Anterior cingulate cortex (tissue), 58 donors: ENCODE measurements around the gene ATP5F1E.

ENCODE experiments used
- DNase-seq, 58 donors: peaks; one replicate each; lab custom pipeline; 2025; lab: John Stamatoyannopoulos, UW

ATP5F1E gene

DNA sequence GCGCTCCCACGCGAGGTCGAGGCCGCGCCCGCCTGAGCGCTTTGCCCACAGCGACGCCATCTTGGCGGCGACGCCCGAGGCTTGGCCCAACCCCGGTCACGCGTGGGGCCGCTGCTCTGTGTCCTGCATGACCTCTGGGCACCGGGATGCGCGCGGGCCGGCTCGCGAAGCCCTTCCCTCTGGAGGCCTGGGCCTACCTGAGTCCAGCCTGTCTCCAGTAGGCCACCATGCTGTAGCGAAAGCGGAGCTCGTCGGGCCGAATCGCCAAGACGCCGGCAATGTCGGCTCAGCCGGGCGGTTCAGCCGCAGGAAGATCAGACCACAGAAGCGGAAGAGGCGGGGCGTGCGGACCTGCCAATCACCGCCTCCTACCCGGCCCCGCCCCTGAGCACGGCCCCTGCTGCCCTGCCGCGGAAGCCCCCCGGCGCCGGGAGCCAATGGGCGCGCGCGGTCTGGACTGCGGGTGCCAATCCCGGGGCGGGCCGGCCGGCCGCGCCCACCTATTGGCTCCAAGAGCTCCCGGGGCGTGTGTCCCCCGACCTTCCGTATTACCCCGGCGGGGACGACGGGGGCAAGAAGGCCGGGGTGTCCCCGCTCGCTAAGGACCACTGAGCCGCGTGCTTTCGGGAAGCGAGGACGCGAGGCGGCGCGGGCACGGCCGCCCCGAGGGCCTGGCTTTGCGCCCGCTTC lies at the start of gene ATP5F1E:
Gene ATP5F1E, minus strand, starts transcription at position 313 of the 690 bp plus-strand sequence. Its CDS starts 84 bp downstream, at position 229.
- peak; percentile 64 to 98 (median 94) for DNase-seq

GRCh38 chr20:59081036-59081435 lies 48.9 kb upstream of the ATP5F1E start:
- DNase-seq: no peak

DNA sequence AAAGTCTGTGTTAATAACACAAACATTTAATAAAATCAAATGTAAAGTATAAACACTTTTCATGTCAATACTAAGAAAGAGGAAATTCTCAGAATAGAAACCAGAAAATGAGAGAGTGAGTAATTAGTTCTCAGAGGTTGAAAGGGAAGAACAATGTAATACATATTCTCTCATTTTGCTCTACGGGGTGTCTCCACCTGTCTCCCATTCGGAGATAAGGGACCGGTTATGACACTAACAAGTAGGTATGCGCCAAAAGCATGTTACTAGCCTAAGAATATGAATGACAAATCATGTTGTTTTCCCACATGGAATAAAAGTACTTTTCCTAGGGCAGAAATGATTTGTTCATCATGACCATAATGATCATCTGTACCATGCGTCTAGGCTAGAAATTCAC lies 46.1 kb upstream of the ATP5F1E start:
- no peak for DNase-seq

DNA sequence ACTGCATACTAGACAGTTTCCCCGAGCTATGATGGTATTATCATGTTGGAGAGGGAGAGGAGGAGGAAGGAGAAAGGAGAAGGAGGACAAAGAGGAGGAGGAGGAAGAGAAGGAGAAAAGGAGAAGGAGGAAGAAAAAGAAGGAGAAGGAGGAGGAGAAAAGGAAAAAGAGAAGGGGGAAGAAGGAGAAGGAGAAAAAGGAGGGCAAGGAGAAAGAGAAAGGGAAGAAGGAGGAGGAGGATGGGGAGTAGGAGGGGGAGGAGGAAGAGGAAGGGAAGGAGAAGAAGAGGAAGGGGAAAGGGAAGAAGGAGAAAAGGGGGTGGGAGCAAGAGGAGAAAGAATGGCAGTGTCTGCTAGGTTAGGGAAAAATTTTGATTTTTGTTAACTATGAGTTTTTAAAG lies 45.6 kb upstream of the ATP5F1E start:
- DNase-seq: no peak

- no peak for DNase-seq
Observed at GRCh38 chr20:59075934-59076508, 43.9 kb upstream of the ATP5F1E start.

DNA sequence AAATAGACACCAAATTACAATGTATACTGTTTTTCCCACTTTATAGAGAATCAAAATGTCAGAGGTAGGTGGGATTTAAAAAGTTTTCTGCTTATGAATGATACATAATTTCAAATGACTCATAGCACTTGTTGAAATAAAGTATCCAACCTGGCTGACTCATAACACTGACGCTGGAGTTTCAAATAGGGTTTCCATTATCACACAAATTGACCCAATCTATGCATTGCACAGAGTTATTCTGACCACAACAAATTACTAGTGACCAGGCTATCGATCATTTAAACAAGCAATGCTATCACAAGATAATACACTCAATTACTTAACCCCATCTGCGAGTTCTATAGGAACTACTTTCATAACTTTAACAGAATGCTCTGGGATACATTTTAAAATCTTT lies 42.3 kb upstream of the ATP5F1E start:
- no peak for DNase-seq

- no peak for DNase-seq
Observed at GRCh38 chr20:59073582-59073981, 41.4 kb upstream of the ATP5F1E start.

DNA sequence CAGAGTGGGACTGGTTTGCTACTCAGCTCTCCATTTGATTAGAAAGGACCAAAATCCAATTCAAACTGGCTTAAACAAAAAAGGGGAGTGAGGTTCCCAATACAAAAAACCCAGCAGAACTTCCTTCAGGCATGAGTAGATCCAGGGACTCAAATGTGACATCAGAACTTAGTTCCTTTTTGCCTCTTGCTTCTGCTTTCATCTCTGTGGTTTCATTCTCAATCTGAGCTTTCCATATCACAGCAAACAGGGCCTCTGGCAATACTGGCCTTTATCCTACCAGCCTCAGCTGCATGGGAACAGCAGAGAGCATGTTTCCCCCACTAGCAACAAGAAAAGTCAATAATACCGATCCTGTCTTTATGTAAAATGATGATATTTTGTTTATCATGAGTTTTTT lies 39.1 kb upstream of the ATP5F1E start:
- no peak for DNase-seq

GRCh38 chr20:59069026-59069425 lies 36.9 kb upstream of the ATP5F1E start:
- DNase-seq: no peak

DNA sequence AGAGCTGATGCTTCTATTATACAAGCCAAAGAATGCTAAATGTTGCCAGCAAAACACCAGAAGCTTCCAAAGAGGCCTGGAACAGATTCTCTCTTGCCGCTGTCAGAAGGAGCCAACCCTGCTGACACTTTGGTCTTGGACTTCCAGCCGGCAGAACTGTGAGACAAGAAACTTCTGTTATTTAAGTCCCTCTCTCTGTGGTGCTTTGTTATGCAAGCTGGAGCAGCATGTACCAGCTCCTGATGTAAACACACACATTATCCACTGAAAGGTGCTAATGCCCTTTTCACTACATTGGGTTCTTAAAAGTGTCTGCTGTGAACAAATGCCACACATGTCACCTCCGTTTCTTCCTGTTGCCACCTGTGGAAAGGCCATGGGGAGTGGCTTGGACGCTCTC lies 36.4 kb upstream of the ATP5F1E start:
- DNase-seq: no peak

- DNase-seq: no peak
Observed at GRCh38 chr20:59064214-59064722, 32.1 kb upstream of the ATP5F1E start.

- peak in 9 of 58 donors; percentile 5 to 32 (median 12) for DNase-seq
Observed at GRCh38 chr20:59063358-59064213, 31.5 kb upstream of the ATP5F1E start.

DNA sequence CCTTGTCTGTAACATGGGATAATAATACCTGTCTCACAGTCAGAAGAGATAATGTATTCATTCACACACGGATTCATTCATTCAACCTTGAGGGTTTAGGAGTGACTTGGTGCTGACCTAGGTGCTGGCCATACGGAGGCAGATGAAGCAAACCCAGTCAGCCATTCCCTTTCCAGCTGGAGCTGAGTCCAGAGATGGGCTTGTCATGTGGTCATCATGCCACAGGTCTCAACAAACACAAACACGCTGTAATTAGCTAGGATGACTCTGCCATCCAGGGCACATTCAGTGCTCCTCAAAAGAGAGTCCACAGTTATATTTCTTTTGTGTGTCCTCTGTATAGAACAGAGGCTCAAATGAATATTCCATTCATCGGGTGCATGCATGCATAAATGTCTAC lies 29.9 kb upstream of the ATP5F1E start:
- no peak for DNase-seq

GRCh38 chr20:59055302-59055701 lies 23.2 kb upstream of the ATP5F1E start:
- DNase-seq: no peak

- no peak for DNase-seq
Observed at GRCh38 chr20:59051666-59052185, 19.6 kb upstream of the ATP5F1E start.

DNA sequence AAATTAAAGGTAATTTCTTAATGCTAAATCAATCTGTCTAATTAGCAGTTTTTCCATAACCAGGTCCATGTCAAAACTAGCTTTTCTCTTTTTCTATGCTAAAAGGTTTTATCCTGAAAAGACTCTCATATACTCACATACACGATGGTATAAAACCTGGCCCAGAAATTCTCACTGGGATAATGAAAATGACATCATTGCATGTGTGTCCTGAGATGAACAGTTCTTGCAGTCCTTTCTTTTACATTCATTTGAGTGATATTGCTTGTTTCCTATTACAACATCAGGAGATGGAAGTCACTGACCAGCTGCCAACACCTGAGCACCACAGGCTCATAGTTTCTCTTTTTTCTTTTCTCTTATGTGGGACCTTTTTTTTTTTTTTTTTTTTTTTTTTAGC lies 18.3 kb upstream of the ATP5F1E start:
- no peak for DNase-seq

- no peak for DNase-seq
Observed at GRCh38 chr20:59048681-59049030, 16.5 kb upstream of the ATP5F1E start.

DNA sequence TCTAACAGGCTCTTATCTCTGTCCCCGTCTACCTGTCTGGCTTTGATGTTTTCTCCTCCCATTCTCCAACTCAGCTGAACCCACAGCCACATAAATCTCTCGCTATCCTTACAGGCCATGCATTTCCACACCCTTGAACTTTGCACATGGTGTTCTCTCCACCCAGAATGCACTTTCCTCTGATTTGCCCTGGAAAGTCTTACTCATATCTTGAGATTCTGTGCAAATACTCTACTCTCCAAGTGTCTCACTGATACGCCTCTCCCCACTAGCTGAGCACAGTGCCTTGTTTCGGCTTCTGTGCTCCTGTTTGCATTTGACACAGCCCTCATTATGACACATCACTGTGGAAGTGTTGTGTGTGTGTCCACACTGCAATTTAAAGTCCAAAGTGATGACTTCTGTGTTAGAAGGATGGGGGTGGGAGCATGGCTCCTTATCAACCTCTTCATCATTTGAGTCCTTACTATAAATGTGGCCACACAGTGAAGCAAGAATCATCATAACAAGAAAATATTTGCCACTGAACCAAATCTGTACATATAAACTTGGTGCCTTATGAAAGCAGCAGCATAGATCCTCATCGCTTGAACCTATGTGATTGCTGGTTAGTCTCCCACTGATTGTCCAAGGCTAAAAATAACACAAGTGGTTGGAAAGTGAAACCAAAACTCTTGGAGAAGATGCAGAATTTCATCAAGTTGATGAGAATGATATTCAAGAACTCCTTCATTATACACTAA lies 16.0 kb upstream of the ATP5F1E start:
- no peak for DNase-seq

DNA sequence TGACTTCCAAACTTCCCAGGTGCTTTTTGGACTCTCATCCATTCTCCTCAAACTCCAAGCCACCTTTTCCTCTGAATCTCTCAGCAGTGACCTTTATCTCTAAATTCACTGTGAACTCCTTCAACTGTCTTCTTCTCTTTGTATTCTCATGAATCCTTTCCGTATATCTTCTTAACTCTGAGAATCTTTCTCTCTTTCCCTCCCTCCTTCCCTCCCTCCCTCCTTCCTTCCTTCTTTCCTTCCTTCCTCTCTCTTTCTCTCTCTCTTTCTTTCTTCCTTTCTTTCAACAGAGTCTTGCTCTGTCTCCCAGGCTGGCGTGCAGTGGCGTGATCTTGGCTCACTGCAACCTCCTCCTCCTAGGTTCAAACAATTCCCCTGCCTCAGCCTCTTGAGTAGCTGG lies 14.7 kb upstream of the ATP5F1E start:
- no peak for DNase-seq

DNA sequence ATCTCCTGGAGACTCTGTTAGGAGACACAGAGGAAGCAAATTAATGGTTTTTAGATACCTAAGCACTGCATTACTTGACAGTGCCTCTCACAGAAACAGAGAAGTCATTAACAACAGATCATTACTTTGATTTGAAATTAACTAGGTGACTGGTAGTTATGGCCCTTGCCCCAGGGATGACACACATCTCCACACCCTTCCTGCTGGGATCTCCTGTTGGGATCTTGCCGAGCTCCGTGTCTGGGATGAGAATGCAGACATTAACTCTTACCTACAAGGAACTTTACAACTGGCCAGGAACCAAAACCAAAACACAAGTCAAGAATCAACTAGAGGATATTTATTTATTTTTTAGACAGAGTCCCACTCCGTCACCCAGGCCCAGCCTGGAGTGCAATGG lies 12.7 kb upstream of the ATP5F1E start:
- DNase-seq: no peak
